Left ventricle myocardium superior (tissue), 1 donor: ENCODE results near the gene CNGB1. TPM values are rescaled to one million over a fixed set of nuclear protein-coding genes. Genes with fewer than 3 reads are reported as not detected.
A peak's percentile ranks its signal among the peaks of the same experiment; 100 is the strongest.
"Not testable (repeated sequence)": the region's sequence is repeated elsewhere in the genome, so short reads cannot be mapped to it uniquely, and the experiment has no call there.

Experiments
- ATAC-seq: fragments of 200-7000 bp; cut with Tn5 transposase; one replicate; pipeline ENCODE4 v1.9.1; 2020; ENCODE audit warnings: mild to moderate bottlenecking, moderate library complexity
- DNase-seq: peaks from one replicate; pipeline ENCODE4 v3.0.0-alpha.2; 2020
- intact Hi-C: fragments of 100-400 bp; cut with micrococcal nuclease; formaldehyde crosslinking; loops from one replicate; pipeline ENCODE4 v1.11.0; 2022
- total RNA-seq: library from RNA; stranded (reverse); fragmentation: NEBNext Ultra II Directional; extraction: Animal tissue kit (Norgen Biotek cat#: 25700); gene quantifications from one replicate; pipeline ENCODE4 v1.2.1, GENCODE V29; 2021
- donor health status: DM: no; HTN: yes; CAD: no; lungs with severe emphysema.

CNGB1 gene
- total RNA-seq, 1 donor from 2014 or later, result not detected

- intact Hi-C loops, result no loop called here
- no peak for ATAC-seq
- DNase-seq, result no peak
Measured at GRCh38 chr16:57957673-57958392, 13.1 kb downstream of the CNGB1 start.

- no peak for DNase-seq
- intact Hi-C loops, result no loop called here
- ATAC-seq, result no peak
Measured at GRCh38 chr16:57956924-57957672, 13.8 kb downstream of the CNGB1 start.

GRCh38 chr16:57956270-57956808 is 14.6 kb downstream of the CNGB1 start:
- ATAC-seq, result no peak
- intact Hi-C loops, result no loop called here

GRCh38 chr16:57955572-57956188 is 15.2 kb downstream of the CNGB1 start:
- DNase-seq (peak; percentile 51), ATAC-seq (peak; percentile 74)
- intact Hi-C loops, result no loop called here

More at GRCh38 chr16:57956270-57956808, 14.6 kb downstream of the CNGB1 start:
- no peak for DNase-seq

GRCh38 chr16:57953857-57954256 is 17.1 kb downstream of the CNGB1 start:
- ATAC-seq (no peak), DNase-seq (no peak)
- intact Hi-C loops, result no loop called here

GRCh38 chr16:57952909-57953308 is 18.0 kb downstream of the CNGB1 start:
- no peak for DNase-seq
- intact Hi-C loops, result no loop called here
- no peak for ATAC-seq

- DNase-seq, result no peak
- intact Hi-C loops, result no loop called here
- no peak for ATAC-seq
Measured at GRCh38 chr16:57951204-57951960, 19.5 kb downstream of the CNGB1 start.

- intact Hi-C loops, result no loop called here
- ATAC-seq (no peak), DNase-seq (no peak)
Measured at GRCh38 chr16:57950382-57950781, 20.5 kb downstream of the CNGB1 start.

- intact Hi-C loops, result no loop called here
- ATAC-seq, result no peak
- DNase-seq, result no peak
Measured at GRCh38 chr16:57949595-57950238, 21.2 kb downstream of the CNGB1 start.

- ATAC-seq, result no peak
- no peak for DNase-seq
- intact Hi-C loops, result no loop called here
Measured at GRCh38 chr16:57949013-57949412, 21.9 kb downstream of the CNGB1 start.

GRCh38 chr16:57948027-57948426 is 22.9 kb downstream of the CNGB1 start:
- DNase-seq, result no peak
- intact Hi-C loops, result no loop called here
- ATAC-seq, result no peak

GRCh38 chr16:57947261-57947660 is 23.7 kb downstream of the CNGB1 start:
- intact Hi-C loops, result no loop called here
- DNase-seq (no peak), ATAC-seq (no peak)

GRCh38 chr16:57946181-57946801 is 24.6 kb downstream of the CNGB1 start:
- intact Hi-C loops, result no loop called here
- no peak for ATAC-seq
- DNase-seq, result no peak

- DNase-seq (no peak), ATAC-seq (no peak)
- intact Hi-C loops, result no loop called here
Measured at GRCh38 chr16:57945740-57946138, 25.2 kb downstream of the CNGB1 start.

- no peak for DNase-seq
- ATAC-seq, result peak; percentile 34
- intact Hi-C loops, result no loop called here
Measured at GRCh38 chr16:57944970-57945739, 25.8 kb downstream of the CNGB1 start.

GRCh38 chr16:57943381-57943780 is 27.5 kb downstream of the CNGB1 start:
- ATAC-seq, intact Hi-C loops, DNase-seq: not testable (repeated sequence)

- ATAC-seq, result not testable (repeated sequence)
Measured at GRCh38 chr16:57941901-57942300, 29.0 kb downstream of the CNGB1 start.

More at GRCh38 chr16:57941901-57942300, 29.0 kb downstream of the CNGB1 start:
- intact Hi-C loops, DNase-seq: not testable (repeated sequence)
